Natural killer cell treated with Interleukin-12 subunit alpha and Interleukin-12 subunit beta and Interleukin-15 and Interleukin-18, amount 100 ng/mL, for 72 hours (primary cell): Measurements from ENCODE around the gene ADCY1. TPM values are rescaled to one million over a fixed set of nuclear protein-coding genes. Genes with fewer than 3 reads are reported as not detected.

Experiments used
- ATAC-seq, 2 donors: fragments of 150-1000 bp; cut with Tn5 transposase in 1 of 2; sonication (Bioruptor Pico), chemical (Tn5 transposase) in 1 of 2; 2 replicates each; pipeline ENCODE4 v1.10.0; 2021
- DNase-seq: peaks from one replicate; pipeline ENCODE4 v3.0.0; 2022; ENCODE audit warnings: low spot score
- H3K27ac Mint-ChIP-seq, 2 donors: 1 replicate in 1 of 2; 2 replicates in 1 of 2; pipeline ENCODE4 v1.8.0; 2022; ENCODE audit warnings: mixed read lengths in 2 of 2, mild to moderate bottlenecking in 1 of 2, moderate library complexity in 1 of 2
- H3K27me3 Mint-ChIP-seq, 2 donors: 1 replicate in 1 of 2; 2 replicates in 1 of 2; pipeline ENCODE4 v1.8.0; 2022; ENCODE audit warnings: mixed read lengths in 2 of 2
- H3K36me3 Mint-ChIP-seq: one replicate; pipeline ENCODE4 v1.8.0; 2022; ENCODE audit warnings: mixed read lengths
- H3K4me1 Mint-ChIP-seq, 2 donors: 1 replicate in 1 of 2; 2 replicates in 1 of 2; pipeline ENCODE4 v1.8.0; 2022; ENCODE audit warnings: low read depth in 2 of 2, mixed read lengths in 2 of 2, mild to moderate bottlenecking in 1 of 2
- H3K4me3 Mint-ChIP-seq: one replicate; pipeline ENCODE4 v1.8.0; 2022; ENCODE audit warnings: mixed read lengths
- H3K9me3 Mint-ChIP-seq: 2 replicates; pipeline ENCODE4 v1.8.0; 2022; ENCODE audit warnings: mixed read lengths
- total RNA-seq, 2 donors: library from RNA; stranded (reverse); gene quantifications; one replicate each; pipeline ENCODE4 v1.2.3, GENCODE V29; 2022

ADCY1 gene
- total RNA-seq, 2 donors from 2014 or later, result 0.10 to 1.4 TPM

- Mint-ChIP-seq H3K4me3 (no peak overlapping the region), H3K36me3 (no peaks in the 10 kb centered on the region), H3K27ac (no peak overlapping the region), H3K4me1 (no peaks in the 10 kb centered on the region), H3K27me3 (peaks cover 2 to 12% of the 10 kb centered on the region in 2 donors), H3K9me3 (no peaks in the 10 kb centered on the region)
- DNase-seq (peak; percentile 45), ATAC-seq (no peak)
Observed at GRCh38 chr7:45593121-45593541, 19.0 kb downstream of the ADCY1 start.

GRCh38 chr7:45593877-45594276 is 19.7 kb downstream of the ADCY1 start:
- H3K9me3 Mint-ChIP-seq, result no peaks in the 10 kb centered on the region
- ATAC-seq (no peak), DNase-seq (no peak)
- no peaks in the 10 kb centered on the region for H3K36me3 Mint-ChIP-seq
- H3K27me3 Mint-ChIP-seq, result peaks cover 2 to 12% of the 10 kb centered on the region in 2 donors
- no peaks in the 10 kb centered on the region for H3K4me1 Mint-ChIP-seq
- no peak overlapping the region for H3K27ac Mint-ChIP-seq
- no peak overlapping the region for H3K4me3 Mint-ChIP-seq

- no peak overlapping the region for H3K4me3 Mint-ChIP-seq
- peak; percentile 41 for DNase-seq
- ATAC-seq, result no peak
Observed at GRCh38 chr7:45594745-45595535, 20.8 kb downstream of the ADCY1 start.

GRCh38 chr7:45595809-45596664 is 21.9 kb downstream of the ADCY1 start:
- H3K4me3 Mint-ChIP-seq, result no peak overlapping the region
- H3K27me3 Mint-ChIP-seq, result peaks cover 7 to 12% of the 10 kb centered on the region in 2 donors
- no peaks in the 10 kb centered on the region for H3K36me3 Mint-ChIP-seq
- H3K4me1 Mint-ChIP-seq, result no peaks in the 10 kb centered on the region
- peak; percentile 15 for DNase-seq
- no peaks in the 10 kb centered on the region for H3K9me3 Mint-ChIP-seq
- H3K27ac Mint-ChIP-seq, result no peak overlapping the region
- ATAC-seq, result no peak

More at GRCh38 chr7:45594745-45595535, 20.8 kb downstream of the ADCY1 start:
- H3K27ac Mint-ChIP-seq, result no peak overlapping the region
- no peaks in the 10 kb centered on the region for H3K36me3 Mint-ChIP-seq
- no peaks in the 10 kb centered on the region for H3K9me3 Mint-ChIP-seq
- no peaks in the 10 kb centered on the region for H3K4me1 Mint-ChIP-seq
- H3K27me3 Mint-ChIP-seq, result peaks cover 3 to 12% of the 10 kb centered on the region in 2 donors

- Mint-ChIP-seq H3K27me3 (peaks cover 7 to 12% of the 10 kb centered on the region in 2 donors), H3K4me3 (no peak overlapping the region), H3K27ac (no peak overlapping the region), H3K9me3 (no peaks in the 10 kb centered on the region), H3K4me1 (no peaks in the 10 kb centered on the region), H3K36me3 (no peaks in the 10 kb centered on the region)
- DNase-seq, result peak; percentile 34
- ATAC-seq, result no peak
Observed at GRCh38 chr7:45596665-45597095, 22.5 kb downstream of the ADCY1 start.

GRCh38 chr7:45597286-45597984 is 23.3 kb downstream of the ADCY1 start:
- DNase-seq (no peak), ATAC-seq (no peak)
- Mint-ChIP-seq H3K27me3 (peaks cover 7 to 12% of the 10 kb centered on the region in 2 donors), H3K27ac (no peak overlapping the region), H3K9me3 (no peaks in the 10 kb centered on the region), H3K4me1 (no peaks in the 10 kb centered on the region), H3K4me3 (no peak overlapping the region), H3K36me3 (no peaks in the 10 kb centered on the region)

GRCh38 chr7:45598886-45599520 is 24.8 kb downstream of the ADCY1 start:
- Mint-ChIP-seq H3K4me3 (no peak overlapping the region), H3K27ac (no peak overlapping the region), H3K36me3 (no peaks in the 10 kb centered on the region), H3K4me1 (no peaks in the 10 kb centered on the region), H3K27me3 (peaks cover 7 to 9% of the 10 kb centered on the region in 2 donors), H3K9me3 (no peaks in the 10 kb centered on the region)
- ATAC-seq, result no peak
- DNase-seq, result peak; percentile 46

GRCh38 chr7:45599851-45600706 is 25.9 kb downstream of the ADCY1 start:
- no peak overlapping the region for H3K4me3 Mint-ChIP-seq
- DNase-seq, result peak; percentile 57
- H3K27me3 Mint-ChIP-seq, result peaks cover 8 to 10% of the 10 kb centered on the region in 2 donors
- no peak overlapping the region for H3K27ac Mint-ChIP-seq
- no peaks in the 10 kb centered on the region for H3K4me1 Mint-ChIP-seq
- ATAC-seq, result no peak
- H3K36me3 Mint-ChIP-seq, result no peaks in the 10 kb centered on the region
- no peaks in the 10 kb centered on the region for H3K9me3 Mint-ChIP-seq

- Mint-ChIP-seq H3K4me3 (no peak overlapping the region), H3K4me1 (no peaks in the 10 kb centered on the region), H3K27ac (no peak overlapping the region), H3K36me3 (no peaks in the 10 kb centered on the region), H3K9me3 (no peaks in the 10 kb centered on the region), H3K27me3 (peaks cover 7 to 12% of the 10 kb centered on the region in 2 donors)
- ATAC-seq, result no peak
- peak; percentile 32 for DNase-seq
Observed at GRCh38 chr7:45601094-45601493, 26.9 kb downstream of the ADCY1 start.

GRCh38 chr7:45601816-45602540 is 27.8 kb downstream of the ADCY1 start:
- Mint-ChIP-seq H3K36me3 (no peaks in the 10 kb centered on the region), H3K9me3 (no peaks in the 10 kb centered on the region), H3K4me3 (no peak overlapping the region), H3K4me1 (no peaks in the 10 kb centered on the region), H3K27me3 (peaks cover 7 to 12% of the 10 kb centered on the region in 2 donors), H3K27ac (no peak overlapping the region)
- ATAC-seq (peak; percentile 44 to 58), DNase-seq (peak; percentile 56)

GRCh38 chr7:45606050-45606449 is 31.9 kb downstream of the ADCY1 start:
- no peak for ATAC-seq
- peaks cover 3 to 12% of the 10 kb centered on the region in 2 donors for H3K27me3 Mint-ChIP-seq
- H3K27ac Mint-ChIP-seq, result no peak overlapping the region
- H3K4me1 Mint-ChIP-seq, result no peaks in the 10 kb centered on the region
- H3K9me3 Mint-ChIP-seq, result peaks cover 5% of the 10 kb centered on the region
- H3K36me3 Mint-ChIP-seq, result no peaks in the 10 kb centered on the region
- no peak for DNase-seq
- H3K4me3 Mint-ChIP-seq, result no peak overlapping the region

GRCh38 chr7:45606931-45607330 is 32.8 kb downstream of the ADCY1 start:
- Mint-ChIP-seq H3K36me3 (no peaks in the 10 kb centered on the region), H3K4me3 (no peak overlapping the region), H3K27me3 (peaks cover 3 to 12% of the 10 kb centered on the region in 2 donors), H3K27ac (no peak overlapping the region), H3K9me3 (peaks cover 8% of the 10 kb centered on the region), H3K4me1 (no peaks in the 10 kb centered on the region)
- ATAC-seq (no peak), DNase-seq (no peak)
